Measurements from ENCODE around the gene CLDN10.

CLDN10 gene

GRCh38 chr13:95623141-95623540 lies 70.6 kb downstream of the CLDN10 start:
- Histone ChIP-seq H3K9me3 (ENCODE audit: control insufficient read depth in 1 of 2, low read length in 2 of 2) (no peaks in the 10 kb centered on the region), H3K27me3 (ENCODE audit: low read depth, low read length) (no peaks in the 10 kb centered on the region), H3K4me3 (ENCODE audit: low read depth in 1 of 2, low read length in 2 of 2) (no peak overlapping the region), H3K4me1 (ENCODE audit: control insufficient read depth in 1 of 2, insufficient read depth in 2 of 2, low read length in 2 of 2) (no peaks in the 10 kb centered on the region), H3K27ac (ENCODE audit: low read length) (no peak overlapping the region), H3K36me3 (ENCODE audit: control insufficient read depth in 1 of 2, insufficient read depth in 2 of 2, low read length in 2 of 2) (peaks cover 0 to 23% of the 10 kb centered on the region in 2 donors)

- Histone ChIP-seq H3K4me1 (ENCODE audit: control insufficient read depth in 1 of 2, insufficient read depth in 2 of 2, low read length in 2 of 2) (no peaks in the 10 kb centered on the region), H3K27me3 (ENCODE audit: low read depth, low read length) (no peaks in the 10 kb centered on the region), H3K9me3 (ENCODE audit: control insufficient read depth in 1 of 2, low read length in 2 of 2) (no peaks in the 10 kb centered on the region), H3K36me3 (ENCODE audit: control insufficient read depth in 1 of 2, insufficient read depth in 2 of 2, low read length in 2 of 2) (peaks cover 0 to 24% of the 10 kb centered on the region in 2 donors), H3K27ac (ENCODE audit: low read length) (no peak overlapping the region), H3K4me3 (ENCODE audit: low read depth in 1 of 2, low read length in 2 of 2) (no peak overlapping the region)
These were observed 71.5 kb downstream of the CLDN10 start for GRCh38 chr13:95624020-95624419.

GRCh38 chr13:95626768-95627167 lies 74.2 kb downstream of the CLDN10 start:
- H3K36me3 ChIP-seq (ENCODE audit: control insufficient read depth in 1 of 2, insufficient read depth in 2 of 2, low read length in 2 of 2): peaks cover 5 to 43% of the 10 kb centered on the region in 2 donors
- no peak overlapping the region for H3K4me3 ChIP-seq (ENCODE audit: low read depth in 1 of 2, low read length in 2 of 2)
- H3K9me3 ChIP-seq (ENCODE audit: control insufficient read depth in 1 of 2, low read length in 2 of 2): no peaks in the 10 kb centered on the region
- H3K27ac ChIP-seq (ENCODE audit: low read length): no peak overlapping the region
- no peaks in the 10 kb centered on the region for H3K4me1 ChIP-seq (ENCODE audit: control insufficient read depth in 1 of 2, insufficient read depth in 2 of 2, low read length in 2 of 2)
- H3K27me3 ChIP-seq (ENCODE audit: low read depth, low read length): no peaks in the 10 kb centered on the region

- Histone ChIP-seq H3K27ac (ENCODE audit: low read length) (no peak overlapping the region), H3K9me3 (ENCODE audit: control insufficient read depth in 1 of 2, low read length in 2 of 2) (no peaks in the 10 kb centered on the region), H3K27me3 (ENCODE audit: low read depth, low read length) (no peaks in the 10 kb centered on the region), H3K36me3 (ENCODE audit: control insufficient read depth in 1 of 2, insufficient read depth in 2 of 2, low read length in 2 of 2) (peaks cover 5 to 49% of the 10 kb centered on the region in 2 donors), H3K4me3 (ENCODE audit: low read depth in 1 of 2, low read length in 2 of 2) (no peak overlapping the region), H3K4me1 (ENCODE audit: control insufficient read depth in 1 of 2, insufficient read depth in 2 of 2, low read length in 2 of 2) (no peaks in the 10 kb centered on the region)
These were observed 75.1 kb downstream of the CLDN10 start for GRCh38 chr13:95627590-95627989.

GRCh38 chr13:95628488-95628887 lies 76.0 kb downstream of the CLDN10 start:
- H3K27me3 ChIP-seq (ENCODE audit: low read depth, low read length): no peaks in the 10 kb centered on the region
- H3K36me3 ChIP-seq (ENCODE audit: control insufficient read depth in 1 of 2, insufficient read depth in 2 of 2, low read length in 2 of 2): peaks cover 5 to 49% of the 10 kb centered on the region in 2 donors

DNA sequence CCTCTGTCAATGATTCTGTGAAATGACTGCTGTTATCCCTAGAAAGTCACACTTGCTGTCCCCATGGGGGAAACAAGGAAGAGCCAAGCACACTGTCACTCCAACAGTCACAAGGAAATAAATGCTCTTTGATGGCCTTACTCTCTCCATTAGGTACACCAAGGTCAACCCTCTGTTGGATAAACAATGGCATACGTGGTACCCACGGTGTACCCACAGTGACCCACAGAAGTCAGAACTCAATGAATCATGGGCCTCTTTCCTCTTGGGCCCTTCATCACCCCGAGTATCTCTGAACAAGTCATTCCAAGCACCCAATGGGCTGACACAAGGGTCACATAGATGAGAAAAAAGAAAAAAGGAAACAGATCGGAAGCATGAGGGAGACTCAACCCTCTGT lies 76.6 kb downstream of the CLDN10 start:
- Histone ChIP-seq H3K27me3 (ENCODE audit: low read depth, low read length) (no peaks in the 10 kb centered on the region), H3K9me3 (ENCODE audit: control insufficient read depth in 1 of 2, low read length in 2 of 2) (no peaks in the 10 kb centered on the region), H3K36me3 (ENCODE audit: control insufficient read depth in 1 of 2, insufficient read depth in 2 of 2, low read length in 2 of 2) (peaks cover 5 to 48% of the 10 kb centered on the region in 2 donors), H3K4me1 (ENCODE audit: control insufficient read depth in 1 of 2, insufficient read depth in 2 of 2, low read length in 2 of 2) (no peaks in the 10 kb centered on the region), H3K4me3 (ENCODE audit: low read depth in 1 of 2, low read length in 2 of 2) (no peak overlapping the region), H3K27ac (ENCODE audit: low read length) (no peak overlapping the region)

More at GRCh38 chr13:95628488-95628887, 76.0 kb downstream of the CLDN10 start:
- H3K4me1 ChIP-seq (ENCODE audit: control insufficient read depth in 1 of 2, insufficient read depth in 2 of 2, low read length in 2 of 2): no peaks in the 10 kb centered on the region
- no peaks in the 10 kb centered on the region for H3K9me3 ChIP-seq (ENCODE audit: control insufficient read depth in 1 of 2, low read length in 2 of 2)
- H3K4me3 ChIP-seq (ENCODE audit: low read depth in 1 of 2, low read length in 2 of 2): no peak overlapping the region
- H3K27ac ChIP-seq (ENCODE audit: low read length): no peak overlapping the region
